ENCODE measurements around the gene FBXO30.

Gene FBXO30, protein sequence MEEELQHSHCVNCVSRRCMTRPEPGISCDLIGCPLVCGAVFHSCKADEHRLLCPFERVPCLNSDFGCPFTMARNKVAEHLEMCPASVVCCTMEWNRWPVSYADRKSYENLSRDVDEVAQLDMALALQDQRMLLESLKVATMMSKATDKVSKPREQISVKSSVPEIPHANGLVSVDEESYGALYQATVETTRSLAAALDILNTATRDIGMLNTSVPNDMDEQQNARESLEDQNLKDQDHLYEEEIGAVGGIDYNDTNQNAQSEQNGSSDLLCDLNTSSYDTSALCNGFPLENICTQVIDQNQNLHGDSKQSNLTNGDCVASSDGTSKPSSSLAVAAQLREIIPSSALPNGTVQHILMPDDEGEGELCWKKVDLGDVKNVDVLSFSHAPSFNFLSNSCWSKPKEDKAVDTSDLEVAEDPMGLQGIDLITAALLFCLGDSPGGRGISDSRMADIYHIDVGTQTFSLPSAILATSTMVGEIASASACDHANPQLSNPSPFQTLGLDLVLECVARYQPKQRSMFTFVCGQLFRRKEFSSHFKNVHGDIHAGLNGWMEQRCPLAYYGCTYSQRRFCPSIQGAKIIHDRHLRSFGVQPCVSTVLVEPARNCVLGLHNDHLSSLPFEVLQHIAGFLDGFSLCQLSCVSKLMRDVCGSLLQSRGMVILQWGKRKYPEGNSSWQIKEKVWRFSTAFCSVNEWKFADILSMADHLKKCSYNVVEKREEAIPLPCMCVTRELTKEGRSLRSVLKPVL

GRCh38 chr6:145814501-145815308, at the start of gene FBXO30:
TSS of gene FBXO30 (minus strand) at chr6:145814795. CDS start at chr6:145806405, 8,390 bp downstream.
- DNase-seq (ENCODE audit: low read depth): peak; percentile 56

DNA sequence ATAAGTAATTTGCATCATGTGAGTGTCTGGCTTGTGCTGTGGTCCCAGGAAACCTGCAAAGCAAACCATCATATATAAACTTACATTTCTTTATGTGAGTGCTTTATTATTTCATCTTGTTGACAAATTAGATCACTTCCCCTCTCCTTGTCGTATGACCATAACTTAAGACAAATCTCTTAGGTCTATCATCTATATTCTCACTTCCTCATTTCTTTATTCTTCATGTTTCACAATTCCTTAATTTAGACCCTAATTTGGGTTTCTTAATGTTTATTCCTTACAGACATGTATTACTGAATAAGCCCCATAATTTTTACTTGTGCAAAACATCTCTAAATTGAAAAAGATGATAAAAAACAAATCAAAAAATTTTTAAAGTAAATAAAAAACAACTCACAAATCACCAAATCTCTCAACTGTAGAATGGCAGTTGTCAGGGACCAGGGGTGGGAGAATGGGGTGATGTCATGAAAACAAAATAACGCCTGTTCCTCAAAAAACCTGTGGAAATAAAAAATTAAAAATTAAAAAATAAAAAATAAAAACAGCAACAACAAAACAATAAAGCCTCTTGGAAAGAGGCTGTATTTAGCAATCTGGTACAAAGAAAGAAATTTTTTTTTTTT, 49.5 kb upstream of the FBXO30 start:
- no peak for DNase-seq (ENCODE audit: low read depth)

- no peak for DNase-seq (ENCODE audit: low read depth)
Measured at GRCh38 chr6:145863366-145863765, 48.8 kb upstream of the FBXO30 start.

DNA sequence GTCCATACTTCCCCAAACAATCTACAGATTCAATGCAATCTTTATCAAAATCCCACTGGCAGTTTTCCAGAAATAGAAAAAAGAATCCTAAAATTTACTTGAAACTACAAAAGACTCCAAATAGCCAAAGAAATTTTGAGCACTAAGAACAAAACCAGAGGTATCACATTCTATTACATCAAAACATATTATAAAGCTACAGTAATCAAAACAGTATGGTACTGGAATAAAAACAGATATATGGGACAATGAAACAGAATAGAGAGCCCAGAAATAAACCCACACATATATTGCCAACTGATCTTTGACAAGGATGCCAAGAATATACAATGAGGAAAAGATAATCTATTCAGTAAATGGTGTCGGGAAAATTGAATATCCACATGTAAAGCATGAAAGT, 46.0 kb upstream of the FBXO30 start:
- DNase-seq (ENCODE audit: low read depth): no peak

DNA sequence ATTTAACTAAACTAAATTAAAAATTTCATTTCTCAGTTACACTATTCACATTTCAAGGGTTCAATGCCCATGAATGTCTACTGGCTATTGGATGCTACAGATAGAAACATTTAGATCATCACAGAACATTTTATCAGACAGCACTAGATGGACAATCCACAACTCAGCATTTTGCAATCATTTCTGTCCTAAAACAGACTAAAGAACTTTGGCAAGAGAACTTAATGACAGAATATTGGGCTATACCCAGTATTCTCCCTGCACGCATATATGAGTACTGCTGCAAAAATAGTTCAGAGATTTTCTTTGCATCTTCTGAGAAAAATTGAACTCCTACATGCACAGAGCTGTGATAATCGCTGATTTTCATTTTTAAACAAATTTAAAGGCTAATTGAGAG, 36.1 kb upstream of the FBXO30 start:
- no peak for DNase-seq (ENCODE audit: low read depth)

- no peak for DNase-seq (ENCODE audit: low read depth)
Measured at GRCh38 chr6:145848541-145848940, 33.9 kb upstream of the FBXO30 start.

GRCh38 chr6:145845557-145845956, 31.0 kb upstream of the FBXO30 start:
- DNase-seq (ENCODE audit: low read depth): no peak

DNA sequence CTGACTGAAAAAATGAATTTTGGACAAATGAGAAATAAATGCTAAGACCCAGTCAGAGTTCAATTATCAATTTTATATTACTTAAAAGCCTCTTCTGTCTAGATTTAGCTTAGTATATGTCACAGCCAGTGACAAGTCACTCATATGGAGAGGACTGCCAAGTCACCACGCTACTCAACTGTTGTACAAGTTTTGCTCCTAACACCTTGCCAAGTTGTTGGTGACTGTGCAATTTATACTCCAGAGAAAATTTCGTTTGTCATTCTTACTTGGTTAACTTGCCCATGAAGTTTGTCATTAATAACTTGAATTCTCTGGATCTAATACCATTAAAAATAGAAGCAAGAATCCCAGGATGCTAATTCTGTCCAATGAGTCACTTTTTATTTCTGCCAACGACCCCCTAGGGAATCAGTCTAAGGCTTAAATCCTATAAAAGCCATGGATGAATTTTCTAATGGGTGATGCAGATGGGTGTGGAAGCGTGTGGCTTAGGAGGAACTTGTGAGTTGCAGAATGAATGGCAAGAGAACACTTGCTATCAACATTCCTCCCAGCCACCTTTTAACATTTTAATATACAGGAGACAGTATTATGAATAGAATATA, 30.4 kb upstream of the FBXO30 start:
- no peak for DNase-seq (ENCODE audit: low read depth)

GRCh38 chr6:145842693-145843546, 28.3 kb upstream of the FBXO30 start:
- DNase-seq (ENCODE audit: low read depth): no peak

DNA sequence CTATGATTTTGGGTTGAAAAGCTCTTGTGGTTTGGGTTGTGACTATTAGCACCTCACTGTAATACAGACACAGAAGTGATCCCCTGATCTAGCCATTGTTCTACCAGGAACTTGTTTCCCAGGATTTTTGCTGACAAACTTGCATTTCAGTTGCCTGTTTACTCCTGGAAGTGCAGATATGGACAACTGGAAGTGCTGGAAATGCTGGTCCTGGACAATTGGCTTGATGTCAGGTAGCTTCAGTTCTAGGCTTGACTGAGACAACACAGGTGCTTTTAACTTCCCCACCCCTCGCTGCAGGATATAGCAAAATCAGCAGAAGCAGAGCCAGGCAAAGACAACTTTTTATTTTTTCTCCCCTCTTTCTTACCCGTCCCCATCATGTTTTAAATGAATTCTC, 27.1 kb upstream of the FBXO30 start:
- no peak for DNase-seq (ENCODE audit: low read depth)

DNA sequence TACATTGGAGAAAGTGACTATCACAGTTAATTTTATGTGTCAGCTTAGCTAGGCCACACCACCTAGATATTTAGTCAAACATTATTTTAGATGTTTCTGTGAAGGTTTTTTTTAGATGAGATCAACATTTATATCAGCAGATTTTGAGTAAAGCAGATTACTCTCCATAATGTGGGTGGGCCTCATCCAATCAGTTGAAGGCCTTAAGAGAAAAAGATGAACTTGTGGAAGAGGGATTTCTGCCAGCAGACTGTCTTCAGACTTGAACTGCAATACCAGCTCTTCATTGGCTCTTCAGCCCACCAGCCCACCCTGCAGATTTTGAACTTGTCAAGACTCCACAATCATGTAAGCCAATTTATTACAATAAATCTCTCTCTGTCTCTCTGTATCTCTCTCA, 25.1 kb upstream of the FBXO30 start:
- no peak for DNase-seq (ENCODE audit: low read depth)

DNA sequence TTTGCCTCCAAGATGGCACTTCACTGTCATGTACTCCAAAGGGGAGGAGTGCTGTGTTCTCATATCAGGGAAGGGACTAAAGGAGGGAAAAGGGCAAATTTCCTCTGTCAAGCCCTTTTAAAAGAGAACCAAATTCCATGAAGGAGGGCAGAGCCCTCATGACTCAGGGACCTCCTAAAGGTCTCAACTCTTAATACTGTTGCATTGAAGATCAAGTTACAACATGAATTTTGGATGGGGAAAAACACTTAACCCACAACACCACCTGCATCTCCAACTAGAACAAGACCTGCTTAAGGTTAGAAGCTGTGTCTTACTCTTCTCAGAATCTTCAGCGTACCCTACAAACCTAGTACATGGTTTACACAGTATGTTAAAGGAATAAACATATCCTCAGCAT, 23.7 kb upstream of the FBXO30 start:
- no peak for DNase-seq (ENCODE audit: low read depth)

- DNase-seq (ENCODE audit: low read depth): no peak
Measured at GRCh38 chr6:145836772-145837171, 22.2 kb upstream of the FBXO30 start.

DNA sequence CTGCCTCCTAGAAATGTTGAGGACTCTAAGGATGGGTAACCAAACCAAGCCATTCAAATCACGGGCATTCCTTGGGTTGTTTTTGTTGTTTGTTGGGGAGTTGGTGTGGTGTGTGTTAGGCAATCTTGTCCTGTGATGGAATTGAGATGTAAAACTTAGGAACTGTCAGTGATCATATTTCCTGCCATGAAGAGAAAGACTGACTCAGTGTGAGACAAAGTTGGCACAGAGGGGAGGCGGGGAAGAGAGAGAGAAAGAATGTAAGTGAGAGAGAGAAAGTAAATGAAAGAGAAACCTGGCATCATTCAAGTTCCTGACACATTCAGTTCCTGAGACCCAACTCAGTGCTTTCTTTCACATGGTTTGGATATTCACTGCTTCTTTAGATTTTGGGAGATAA, 21.6 kb upstream of the FBXO30 start:
- DNase-seq (ENCODE audit: low read depth): peak; percentile 52

DNA sequence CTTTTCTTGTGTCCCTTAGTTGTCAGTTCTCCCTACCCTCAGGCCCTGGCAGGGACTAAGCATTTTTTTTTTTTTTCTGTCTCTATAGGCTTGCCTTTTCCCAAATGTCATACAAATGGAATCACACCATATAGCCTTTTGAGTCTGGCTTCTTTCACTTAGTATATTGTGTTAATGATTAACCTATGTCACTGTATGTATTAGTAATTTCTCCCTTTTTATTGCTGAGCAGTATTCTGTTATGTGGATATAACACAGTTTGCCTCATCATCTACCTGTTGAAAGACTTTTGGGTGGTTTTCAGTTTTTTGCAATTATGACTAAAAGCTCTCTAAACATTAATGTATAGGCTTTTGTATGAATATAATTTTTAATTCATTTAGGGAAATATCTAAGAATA, 16.0 kb upstream of the FBXO30 start:
- DNase-seq (ENCODE audit: low read depth): no peak

DNA sequence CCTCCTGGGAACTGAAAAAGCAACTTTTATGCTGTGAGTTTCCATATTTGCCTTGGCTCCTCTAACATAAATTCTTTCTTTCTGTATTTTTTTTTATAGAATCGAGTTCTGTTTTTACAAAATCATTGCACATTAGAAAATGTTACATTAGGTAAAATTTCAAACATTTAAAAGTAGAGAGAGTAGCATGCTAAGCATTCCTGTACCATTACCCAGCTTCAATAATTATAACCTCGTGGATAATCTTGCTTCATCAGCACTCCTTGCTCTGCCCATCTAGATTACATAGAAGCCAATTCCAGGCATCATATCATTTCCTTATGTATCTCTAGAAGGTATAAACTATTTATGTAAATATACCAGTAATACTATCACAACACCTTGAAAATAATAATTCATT, 15.4 kb upstream of the FBXO30 start:
- DNase-seq (ENCODE audit: low read depth): no peak

DNA sequence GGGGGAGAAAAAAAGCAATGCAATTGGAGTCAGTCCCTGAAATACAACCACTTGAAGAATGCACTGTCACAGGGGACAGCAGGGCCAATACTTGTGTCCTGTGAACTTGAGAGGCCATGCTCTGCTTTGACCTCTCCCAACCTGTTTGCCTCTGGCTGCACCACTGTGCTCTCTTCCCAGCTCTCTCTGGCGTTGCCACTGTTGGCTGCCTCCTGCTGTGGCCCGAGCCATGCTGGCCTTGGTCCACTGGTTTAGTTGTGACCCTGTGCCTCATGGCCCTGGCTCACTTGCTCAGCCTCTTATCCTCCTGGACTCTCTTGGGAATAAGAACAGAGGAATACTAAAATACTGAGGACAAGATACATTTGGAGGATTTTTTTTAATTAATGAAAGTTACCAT, 14.5 kb upstream of the FBXO30 start:
- no peak for DNase-seq (ENCODE audit: low read depth)

GRCh38 chr6:145824344-145824743, 9.7 kb upstream of the FBXO30 start:
- DNase-seq (ENCODE audit: low read depth): no peak

- no peak for DNase-seq (ENCODE audit: low read depth)
Measured at GRCh38 chr6:145823328-145823944, 8.8 kb upstream of the FBXO30 start.

DNA sequence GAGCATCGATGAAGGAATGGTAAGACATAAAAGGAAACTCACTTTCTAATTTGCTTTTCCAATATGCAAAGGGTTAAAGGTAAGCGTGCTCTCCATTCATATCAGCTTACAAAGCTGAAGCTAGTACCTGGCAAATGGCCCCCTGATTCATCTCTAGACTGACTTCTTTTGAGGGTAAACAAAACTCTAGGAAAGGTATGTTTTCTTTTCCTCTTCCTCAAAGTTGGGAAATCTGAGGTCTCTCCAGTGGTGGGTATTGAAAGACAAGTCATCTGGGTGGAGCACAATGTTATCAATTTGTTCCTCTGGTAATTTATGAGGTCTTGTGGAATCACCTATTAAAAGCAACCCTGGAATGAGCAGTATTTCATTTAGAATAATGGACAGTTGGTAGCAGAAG, 7.9 kb upstream of the FBXO30 start:
- no peak for DNase-seq (ENCODE audit: low read depth)
